Measurements from ENCODE around the gene FAM200A.
A peak's percentile ranks its signal among the peaks of the same experiment; 100 is the strongest.
"Not testable (repeated sequence)": the region's sequence is repeated elsewhere in the genome, so short reads cannot be mapped to it uniquely, and the experiment has no call there.

Gene FAM200A

GRCh38 chr7:99558306-99559174, 6.6 kb upstream of the FAM200A start, which contains the start of gene ZNF655:
Gene ZNF655, plus strand, starts transcription at chr7:99558642. Its CDS starts 1,918 bp downstream, at chr7:99560560.
- peak; percentile 81 for DNase-seq

- no peak for DNase-seq
Measured at GRCh38 chr7:99557940-99558305, 6.0 kb upstream of the FAM200A start.

GRCh38 chr7:99557196-99557607, 5.3 kb upstream of the FAM200A start:
- DNase-seq = no peak

- no peak for DNase-seq
Measured at GRCh38 chr7:99554939-99555338, 3.0 kb upstream of the FAM200A start.

GRCh38 chr7:99553039-99553438, 1.1 kb upstream of the FAM200A start:
- DNase-seq = no peak

- no peak for DNase-seq
Measured at GRCh38 chr7:99551334-99551733, 580 bp downstream of the FAM200A start.

GRCh38 chr7:99549545-99549944, 2.4 kb downstream of the FAM200A start:
- DNase-seq = not testable (repeated sequence)

GRCh38 chr7:99545308-99545707, 6.6 kb downstream of the FAM200A start:
- not testable (repeated sequence) for DNase-seq

- no peak for DNase-seq
Measured at GRCh38 chr7:99543916-99544315, 8.0 kb downstream of the FAM200A start.

GRCh38 chr7:99543081-99543671, 8.7 kb downstream of the FAM200A start:
- DNase-seq = no peak

GRCh38 chr7:99541212-99541611, 10.7 kb downstream of the FAM200A start:
- no peak for DNase-seq

GRCh38 chr7:99540542-99540941, 11.4 kb downstream of the FAM200A start:
- no peak for DNase-seq

GRCh38 chr7:99539213-99539811, 12.6 kb downstream of the FAM200A start:
- no peak for DNase-seq

- DNase-seq = no peak
Measured at GRCh38 chr7:99535667-99536066, 16.2 kb downstream of the FAM200A start.

- no peak for DNase-seq
Measured at GRCh38 chr7:99531354-99531765, 20.6 kb downstream of the FAM200A start.

- DNase-seq = peak; percentile 14
Measured at GRCh38 chr7:99525713-99526440, 26.0 kb downstream of the FAM200A start.

- no peak for DNase-seq
Measured at GRCh38 chr7:99521399-99521798, 30.5 kb downstream of the FAM200A start.

GRCh38 chr7:99514050-99514449, 37.9 kb downstream of the FAM200A start:
- DNase-seq = no peak

GRCh38 chr7:99505324-99505662, 46.6 kb downstream of the FAM200A start:
- DNase-seq = no peak

GRCh38 chr7:99504603-99505323, 47.2 kb downstream of the FAM200A start, which contains the start of gene ZKSCAN5:
Gene ZKSCAN5, plus strand, starts transcription at chr7:99504662. Its CDS starts 1,383 bp downstream, at chr7:99506045.
- peak; percentile 99 for DNase-seq

GRCh38 chr7:99504281-99504602, 47.7 kb downstream of the FAM200A start:
- no peak for DNase-seq

- not testable (repeated sequence) for DNase-seq
Measured at GRCh38 chr7:99501236-99501635, 50.7 kb downstream of the FAM200A start.

- DNase-seq = no peak
Measured at GRCh38 chr7:99500637-99501009, 51.3 kb downstream of the FAM200A start.

Measured in activated T-cell treated with anti-CD3 and anti-CD28 coated beads for 4 hours (primary cell).